ENCODE measurements around the gene OR1L6. TPM values are rescaled to one million over a fixed set of nuclear protein-coding genes. Genes with fewer than 3 reads are reported as not detected.

OR1L6 gene
- total RNA-seq, 1 donor from 2014 or later: not detected

DNA sequence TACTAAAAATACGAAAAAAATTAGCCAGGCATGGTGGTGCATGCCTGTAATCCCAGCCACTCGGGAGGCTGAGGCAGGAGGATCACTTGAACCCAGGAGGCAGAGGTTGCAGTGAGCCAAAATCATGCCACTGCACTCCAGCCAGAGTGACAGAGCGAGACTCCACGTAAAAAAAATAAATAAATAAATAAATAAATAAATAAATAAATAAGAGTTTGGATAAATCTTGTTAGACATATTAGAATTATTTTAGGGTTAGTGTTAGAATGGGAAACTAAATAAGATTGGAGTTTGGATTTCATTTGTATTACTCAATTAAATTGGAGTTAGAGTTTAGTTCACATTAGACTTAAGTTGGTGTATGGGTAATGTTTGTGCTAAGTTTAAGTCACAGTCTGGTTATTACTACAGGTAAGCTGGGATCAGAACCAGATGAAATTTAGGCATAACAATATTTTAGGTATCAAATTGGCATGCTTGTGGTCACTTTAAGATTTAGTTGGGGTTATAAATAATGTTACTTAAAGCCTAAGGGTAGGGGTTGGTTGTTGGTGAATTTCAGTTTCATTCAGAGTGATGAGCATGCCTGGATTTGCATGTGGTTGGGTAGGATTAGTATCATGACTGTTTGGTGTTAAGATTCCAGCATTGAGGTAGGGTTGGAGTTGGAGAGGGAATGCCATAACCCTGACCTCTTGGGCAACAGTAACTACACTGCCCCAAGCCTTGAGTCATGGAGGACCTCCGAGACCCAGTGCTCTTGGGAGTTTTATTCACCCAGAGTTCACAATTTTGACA lies 50.0 kb downstream of the OR1L6 start:
- Histone ChIP-seq H3K4me1 (no peaks in the 10 kb centered on the region), H3K36me3 (no peaks in the 10 kb centered on the region), H3F3A (ENCODE audit: low read depth) (no peaks in the 10 kb centered on the region), H3K27ac (no peak overlapping the region), H3K27me3 (no peaks in the 10 kb centered on the region), H3K79me2 (ENCODE audit: low read depth) (no peaks in the 10 kb centered on the region), H3K9me3 (ENCODE audit: low read depth) (no peaks in the 10 kb centered on the region), H4K20me1 (ENCODE audit: low read depth) (no peaks in the 10 kb centered on the region), H3K4me2 (no peak overlapping the region), H3K9ac (no peak overlapping the region), H3K4me3 (no peak overlapping the region), H2AFZ (replicated peaks) (no peak overlapping the region)
- H3K4me1 Mint-ChIP-seq: no peaks in the 10 kb centered on the region
- TF ChIP-seq EZH2phosphoT487 (IDR thresholded peaks at IDR 0.05): no peak
- TF ChIP-seq EZH2 (IDR thresholded peaks at IDR 0.05): no peak
- TF ChIP-seq, protein P1, sequence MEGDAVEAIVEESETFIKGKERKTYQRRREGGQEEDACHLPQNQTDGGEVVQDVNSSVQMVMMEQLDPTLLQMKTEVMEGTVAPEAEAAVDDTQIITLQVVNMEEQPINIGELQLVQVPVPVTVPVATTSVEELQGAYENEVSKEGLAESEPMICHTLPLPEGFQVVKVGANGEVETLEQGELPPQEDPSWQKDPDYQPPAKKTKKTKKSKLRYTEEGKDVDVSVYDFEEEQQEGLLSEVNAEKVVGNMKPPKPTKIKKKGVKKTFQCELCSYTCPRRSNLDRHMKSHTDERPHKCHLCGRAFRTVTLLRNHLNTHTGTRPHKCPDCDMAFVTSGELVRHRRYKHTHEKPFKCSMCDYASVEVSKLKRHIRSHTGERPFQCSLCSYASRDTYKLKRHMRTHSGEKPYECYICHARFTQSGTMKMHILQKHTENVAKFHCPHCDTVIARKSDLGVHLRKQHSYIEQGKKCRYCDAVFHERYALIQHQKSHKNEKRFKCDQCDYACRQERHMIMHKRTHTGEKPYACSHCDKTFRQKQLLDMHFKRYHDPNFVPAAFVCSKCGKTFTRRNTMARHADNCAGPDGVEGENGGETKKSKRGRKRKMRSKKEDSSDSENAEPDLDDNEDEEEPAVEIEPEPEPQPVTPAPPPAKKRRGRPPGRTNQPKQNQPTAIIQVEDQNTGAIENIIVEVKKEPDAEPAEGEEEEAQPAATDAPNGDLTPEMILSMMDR (IDR thresholded peaks at IDR 0.05): no peak
- no peak overlapping the region for H3K27ac Mint-ChIP-seq
- peaks cover 8% of the 10 kb centered on the region for H3K27me3 Mint-ChIP-seq (ENCODE audit: insufficient read depth, low read depth)
- DNase-seq (ENCODE audit: low spot score): no peak
- no peak overlapping the region for H3K4me3 Mint-ChIP-seq
- H3K36me3 Mint-ChIP-seq: no peaks in the 10 kb centered on the region
- peaks cover 3% of the 10 kb centered on the region for H3K9me3 Mint-ChIP-seq

DNA sequence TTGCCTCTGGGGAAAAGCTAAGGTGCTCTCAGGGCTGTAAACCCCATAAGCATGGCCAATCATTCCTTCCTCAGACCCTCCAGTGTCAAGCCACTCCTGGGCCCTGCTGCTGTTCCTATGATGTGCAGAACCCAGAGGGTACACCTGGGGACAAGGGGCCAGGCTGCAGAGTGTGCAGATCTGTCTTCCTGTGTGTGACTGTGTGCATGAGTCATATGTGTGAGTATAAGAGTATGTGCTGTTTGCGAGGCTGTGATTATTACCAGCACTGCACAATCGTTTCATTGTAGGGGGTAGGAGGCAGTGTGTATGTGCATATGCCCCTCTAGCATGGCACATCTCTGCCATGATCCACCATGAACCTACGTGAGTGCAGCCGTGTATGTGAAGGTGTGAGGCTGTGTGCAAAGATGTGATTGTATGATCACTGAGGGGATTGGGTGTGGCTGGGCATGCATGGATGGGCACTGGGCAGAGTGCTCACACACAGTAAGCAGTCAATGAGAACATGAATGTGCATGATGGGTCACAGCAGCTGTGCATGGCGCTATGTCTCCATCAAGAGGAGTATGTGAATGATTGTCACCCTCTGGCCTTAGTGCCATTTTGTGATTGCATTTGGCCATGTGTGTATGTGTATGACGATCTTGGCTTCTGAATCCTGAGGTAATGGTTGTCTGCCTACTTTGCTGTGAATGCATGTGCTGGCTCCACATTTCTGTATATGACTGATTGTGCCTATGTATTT lies 55.4 kb downstream of the OR1L6 start:
- Mint-ChIP-seq H3K9me3 (no peaks in the 10 kb centered on the region), H3K4me3 (no peak overlapping the region), H3K4me1 (no peaks in the 10 kb centered on the region), H3K27ac (no peak overlapping the region), H3K27me3 (ENCODE audit: insufficient read depth, low read depth) (peaks cover 6% of the 10 kb centered on the region), H3K36me3 (no peaks in the 10 kb centered on the region)
- H3K27ac ChIP-seq: no peak overlapping the region
- H3K79me2 ChIP-seq (ENCODE audit: low read depth): no peaks in the 10 kb centered on the region
- H3K4me1 ChIP-seq: no peaks in the 10 kb centered on the region
- H4K20me1 ChIP-seq (ENCODE audit: low read depth): no peaks in the 10 kb centered on the region
- H3K4me3 ChIP-seq: no peak overlapping the region
- no peak overlapping the region for H2AFZ ChIP-seq (replicated peaks)
- no peak for TF ChIP-seq EZH2phosphoT487 (IDR thresholded peaks at IDR 0.05)
- TF ChIP-seq, protein P1 (IDR thresholded peaks at IDR 0.05): no peak
- no peak for TF ChIP-seq EZH2 (IDR thresholded peaks at IDR 0.05)
- no peaks in the 10 kb centered on the region for H3K36me3 ChIP-seq
- H3K9me3 ChIP-seq (ENCODE audit: low read depth): no peaks in the 10 kb centered on the region
- no peak overlapping the region for H3K9ac ChIP-seq
- H3K4me2 ChIP-seq: no peak overlapping the region
- H3F3A ChIP-seq (ENCODE audit: low read depth): no peaks in the 10 kb centered on the region
- no peaks in the 10 kb centered on the region for H3K27me3 ChIP-seq
- no peak for DNase-seq (ENCODE audit: low spot score)

Other genes with a start within 250 kb of the OR1L6 start
- not detected in 2 replicates for gene OR1J2, start 231.5 kb upstream of the OR1L6 start, total RNA-seq (ENCODE audit: low replicate concordance)
- not detected in 2 replicates for gene OR1J4, start 223.2 kb upstream of the OR1L6 start, total RNA-seq (ENCODE audit: low replicate concordance)
- not detected in 2 replicates for gene OR1N1, start 215.0 kb upstream of the OR1L6 start, total RNA-seq (ENCODE audit: low replicate concordance)
- not detected in 2 replicates for gene OR1N2, start 189.2 kb upstream of the OR1L6 start, total RNA-seq (ENCODE audit: low replicate concordance)
- gene OR1L8, start 158.9 kb upstream of the OR1L6 start, total RNA-seq (ENCODE audit: low replicate concordance): not detected in 2 replicates
- gene OR1Q1, start 127.6 kb upstream of the OR1L6 start, total RNA-seq (ENCODE audit: low replicate concordance): not detected in 2 replicates
- not detected in 2 replicates for gene OR1B1, start 84.7 kb upstream of the OR1L6 start, total RNA-seq (ENCODE audit: low replicate concordance)
- gene OR1L1, start 80.6 kb upstream of the OR1L6 start, total RNA-seq (ENCODE audit: low replicate concordance): not detected in 2 replicates
- not detected in 2 replicates for gene OR1L3, start 67.2 kb upstream of the OR1L6 start, total RNA-seq (ENCODE audit: low replicate concordance)
- not detected in 2 replicates for gene OR1L4, start 18.3 kb upstream of the OR1L6 start, total RNA-seq (ENCODE audit: low replicate concordance)
- gene OR5C1, start 46.6 kb downstream of the OR1L6 start, total RNA-seq (ENCODE audit: low replicate concordance): not detected in 2 replicates
- not detected in 2 replicates for gene OR1K1, start 57.8 kb downstream of the OR1L6 start, total RNA-seq (ENCODE audit: low replicate concordance)
- gene PDCL, start 86.3 kb downstream of the OR1L6 start, total RNA-seq (ENCODE audit: low replicate concordance): 43.4 and 55.2 TPM in 2 replicates
- gene RC3H2, start 163.1 kb downstream of the OR1L6 start, total RNA-seq (ENCODE audit: low replicate concordance): 49.9 and 56.7 TPM in 2 replicates
- gene ZBTB6, start 171.0 kb downstream of the OR1L6 start, total RNA-seq (ENCODE audit: low replicate concordance): 18.0 and 23.7 TPM in 2 replicates
- 9.0 and 15.5 TPM in 2 replicates for gene ZBTB26, start 189.2 kb downstream of the OR1L6 start, total RNA-seq (ENCODE audit: low replicate concordance)
- gene RABGAP1, start 198.7 kb downstream of the OR1L6 start, total RNA-seq (ENCODE audit: low replicate concordance): 48.5 and 55.2 TPM in 2 replicates

Measured in neural progenitor cell (in vitro differentiated cells).